ENCODE measurements around the gene DNMT1. TPM values are rescaled to one million over a fixed set of nuclear protein-coding genes. Genes with fewer than 3 reads are reported as not detected.

DNMT1 gene
- total RNA-seq, 3 donors from 2014 or later, result 41.1 to 55.6 (median 55.6) TPM

DNA sequence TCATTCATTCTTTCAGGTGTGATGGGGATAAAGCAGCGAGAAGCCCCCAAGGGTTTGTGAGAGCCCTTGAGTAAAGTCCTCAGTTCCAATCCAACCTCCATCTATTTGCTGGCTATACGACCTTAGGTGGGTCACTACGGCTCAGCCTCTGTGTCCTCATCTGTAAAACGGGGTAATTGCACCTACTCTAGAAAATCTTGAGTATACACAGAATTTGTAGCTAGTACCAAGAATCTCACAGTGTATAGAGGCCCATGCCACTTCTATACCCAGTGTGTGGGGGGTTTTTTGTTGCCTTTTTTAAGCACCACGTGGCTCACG lies 406 bp upstream of the DNMT1 start:
- Histone ChIP-seq H3K4me3 (peak overlapping the region; percentile 50), H3K4me1 (ENCODE audit: low read depth) (peaks cover 13% of the 10 kb centered on the region), H3K36me3 (ENCODE audit: low read depth) (no peaks in the 10 kb centered on the region), H3K9me3 (no peaks in the 10 kb centered on the region)
- ATAC-seq, result no peak
- TF ChIP-seq, protein P1, sequence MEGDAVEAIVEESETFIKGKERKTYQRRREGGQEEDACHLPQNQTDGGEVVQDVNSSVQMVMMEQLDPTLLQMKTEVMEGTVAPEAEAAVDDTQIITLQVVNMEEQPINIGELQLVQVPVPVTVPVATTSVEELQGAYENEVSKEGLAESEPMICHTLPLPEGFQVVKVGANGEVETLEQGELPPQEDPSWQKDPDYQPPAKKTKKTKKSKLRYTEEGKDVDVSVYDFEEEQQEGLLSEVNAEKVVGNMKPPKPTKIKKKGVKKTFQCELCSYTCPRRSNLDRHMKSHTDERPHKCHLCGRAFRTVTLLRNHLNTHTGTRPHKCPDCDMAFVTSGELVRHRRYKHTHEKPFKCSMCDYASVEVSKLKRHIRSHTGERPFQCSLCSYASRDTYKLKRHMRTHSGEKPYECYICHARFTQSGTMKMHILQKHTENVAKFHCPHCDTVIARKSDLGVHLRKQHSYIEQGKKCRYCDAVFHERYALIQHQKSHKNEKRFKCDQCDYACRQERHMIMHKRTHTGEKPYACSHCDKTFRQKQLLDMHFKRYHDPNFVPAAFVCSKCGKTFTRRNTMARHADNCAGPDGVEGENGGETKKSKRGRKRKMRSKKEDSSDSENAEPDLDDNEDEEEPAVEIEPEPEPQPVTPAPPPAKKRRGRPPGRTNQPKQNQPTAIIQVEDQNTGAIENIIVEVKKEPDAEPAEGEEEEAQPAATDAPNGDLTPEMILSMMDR (IDR thresholded peaks at IDR 0.05), result no peak
- no peak for DNase-seq
- intact Hi-C loops (cut with DNase I, micrococcal nuclease), result no loop called here

DNA sequence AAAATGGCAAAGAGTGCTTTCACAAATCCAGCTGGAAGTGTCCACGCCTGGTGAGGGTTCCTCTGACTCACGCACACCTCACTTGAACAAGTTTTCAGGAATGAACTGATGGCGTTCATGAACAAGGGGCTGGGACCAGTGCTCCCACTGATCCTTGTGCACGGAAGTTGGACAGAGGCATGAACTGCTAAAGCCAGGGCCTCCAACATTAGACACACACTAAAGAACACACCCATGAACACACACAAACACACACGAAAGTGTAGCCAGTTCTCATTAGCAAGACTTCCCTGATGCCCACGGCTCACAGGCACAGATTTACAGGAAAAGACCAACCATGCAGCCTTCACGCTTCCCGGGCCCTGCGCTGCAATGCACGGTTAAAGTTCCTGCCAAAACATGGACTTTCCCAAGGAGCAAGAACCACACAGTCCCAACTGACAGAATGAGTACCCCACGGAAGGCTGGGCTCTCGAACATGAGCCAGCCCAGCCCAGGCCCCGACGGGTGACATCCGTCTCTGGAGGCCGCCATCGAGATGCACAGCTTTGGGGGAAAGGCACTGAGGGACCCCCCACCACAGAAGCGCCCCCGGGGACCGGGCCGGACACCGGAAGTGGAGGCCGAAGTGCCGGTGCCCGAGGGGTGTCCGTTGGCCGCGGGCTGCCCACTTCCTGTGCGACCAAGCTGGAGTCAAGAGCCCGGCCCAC lies 808 bp downstream of the DNMT1 start:
- H3K4me1 ChIP-seq (ENCODE audit: low read depth), result peaks cover 13% of the 10 kb centered on the region
- peak in 1 of 3 donors; percentile 65 for DNase-seq
- no peaks in the 10 kb centered on the region for H3K36me3 ChIP-seq (ENCODE audit: low read depth)
- peak overlapping the region; percentile 50 for H3K4me3 ChIP-seq
- TF ChIP-seq, protein P1 (IDR thresholded peaks at IDR 0.05), result no peak
- intact Hi-C loops (cut with DNase I, micrococcal nuclease), result no loop called here
- no peaks in the 10 kb centered on the region for H3K9me3 ChIP-seq
- ATAC-seq, result peak; percentile 35

DNA sequence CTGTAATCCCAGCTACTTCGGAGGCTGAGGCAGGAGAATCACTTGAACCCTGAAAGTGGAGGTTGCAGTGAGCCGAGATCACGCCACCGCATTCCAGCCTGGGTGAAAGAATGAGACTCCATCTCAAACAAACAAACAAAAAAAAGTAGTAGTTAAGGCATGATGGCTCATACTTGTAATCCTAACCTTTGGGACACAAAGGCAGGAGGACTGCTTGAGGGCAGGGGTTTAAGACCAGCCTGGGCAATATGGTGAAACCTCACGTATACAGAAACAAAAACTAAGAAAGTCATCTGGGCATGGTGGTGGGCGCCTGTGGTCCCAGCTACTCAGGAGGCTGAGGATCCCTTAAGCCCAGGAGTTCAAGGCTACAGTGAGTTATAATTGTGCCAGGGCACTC lies 1.8 kb downstream of the DNMT1 start:
- no peak for DNase-seq
- H3K4me1 ChIP-seq (ENCODE audit: low read depth), result peaks cover 13% of the 10 kb centered on the region
- TF ChIP-seq, protein P1 (IDR thresholded peaks at IDR 0.05), result no peak
- intact Hi-C loops (cut with DNase I, micrococcal nuclease), result no loop called here
- no peaks in the 10 kb centered on the region for H3K36me3 ChIP-seq (ENCODE audit: low read depth)
- ATAC-seq, result no peak
- no peak overlapping the region for H3K4me3 ChIP-seq
- H3K9me3 ChIP-seq, result no peaks in the 10 kb centered on the region

DNA sequence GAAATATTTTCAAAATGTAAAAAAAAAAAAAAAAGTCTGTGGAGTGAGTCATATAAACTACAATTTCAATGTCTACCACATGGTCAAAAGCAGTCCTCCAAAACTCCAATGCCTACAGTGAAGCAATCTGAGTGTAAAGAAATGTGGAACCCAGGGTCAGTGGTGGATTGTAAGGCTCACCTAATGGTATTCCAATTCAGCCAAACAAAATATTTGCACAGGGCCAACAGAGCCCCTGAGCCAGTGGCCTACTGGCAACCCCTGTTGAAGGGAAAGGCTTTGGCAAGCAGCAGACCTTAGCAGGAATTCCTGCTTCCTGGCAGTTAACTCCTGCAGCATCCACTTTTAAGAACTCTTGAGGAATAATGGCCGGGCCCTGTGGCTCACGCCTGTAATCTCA lies 3.4 kb downstream of the DNMT1 start:
- no peaks in the 10 kb centered on the region for H3K9me3 ChIP-seq
- TF ChIP-seq, protein P1 (IDR thresholded peaks at IDR 0.05), result no peak
- ATAC-seq (no peak), DNase-seq (no peak)
- H3K36me3 ChIP-seq (ENCODE audit: low read depth), result no peaks in the 10 kb centered on the region
- H3K4me1 ChIP-seq (ENCODE audit: low read depth), result peaks cover 13% of the 10 kb centered on the region
- H3K4me3 ChIP-seq, result no peak overlapping the region
- intact Hi-C loops (cut with DNase I, micrococcal nuclease), result no loop called here

DNA sequence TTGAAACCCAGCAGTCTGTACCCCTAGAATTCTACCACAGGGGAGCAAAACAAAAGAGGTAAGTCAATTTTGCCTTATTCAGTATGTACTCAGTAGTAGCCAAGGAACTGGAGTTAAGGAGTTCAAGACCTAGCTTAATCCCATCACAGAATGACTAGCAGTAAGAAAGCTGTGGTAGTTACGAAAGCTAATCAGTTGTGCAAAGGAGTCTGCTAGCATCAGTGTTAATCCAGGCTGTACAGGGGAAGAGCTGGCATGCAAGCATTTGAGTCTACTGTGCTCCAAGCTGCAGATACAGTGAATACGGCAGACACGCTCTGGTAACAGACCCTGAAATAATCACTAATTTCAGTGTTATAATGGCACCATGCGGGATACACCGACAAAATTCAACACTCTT lies 4.7 kb downstream of the DNMT1 start:
- no peak for ATAC-seq
- intact Hi-C loops (cut with DNase I, micrococcal nuclease), result no loop called here

More for the DNA sequence above, 4.7 kb downstream of the DNMT1 start:
- Histone ChIP-seq H3K9me3 (no peaks in the 10 kb centered on the region), H3K4me3 (no peak overlapping the region), H3K4me1 (ENCODE audit: low read depth) (peaks cover 10% of the 10 kb centered on the region), H3K36me3 (ENCODE audit: low read depth) (no peaks in the 10 kb centered on the region)
- TF ChIP-seq, protein P1 (IDR thresholded peaks at IDR 0.05), result no peak
- no peak for DNase-seq
